ENCODE data around the gene ASGR1. TPM values are rescaled to one million over a fixed set of nuclear protein-coding genes. Genes with fewer than 3 reads are reported as not detected.

The ASGR1 gene
- total RNA-seq, 1 experiment from 2014 or later = 0.95 TPM

GRCh38 chr17:7196651-7197401, 17.7 kb upstream of the ASGR1 start:
- no peaks in the 10 kb centered on the region for H3K36me3 ChIP-seq (ENCODE audit: low read depth, low read length)
- no peak overlapping the region for H3K4me2 ChIP-seq (ENCODE audit: low read length)
- H3K4me1 ChIP-seq (ENCODE audit: insufficient read depth, low read length) = no peaks in the 10 kb centered on the region
- H3K79me2 ChIP-seq (ENCODE audit: low read length) = no peaks in the 10 kb centered on the region
- no peak overlapping the region for H3K27ac ChIP-seq (ENCODE audit: low read length)
- ATAC-seq (no peak), DNase-seq (no peak)
- H4K20me1 ChIP-seq (ENCODE audit: low read length) = no peaks in the 10 kb centered on the region
- no peaks in the 10 kb centered on the region for H3K9me2 ChIP-seq (replicated peaks; ENCODE audit: low read length)
- intact Hi-C loops (cut with micrococcal nuclease) = no loop called here
- H3K27me3 ChIP-seq (ENCODE audit: low read length) = no peaks in the 10 kb centered on the region
- no peak overlapping the region for H3K9ac ChIP-seq (ENCODE audit: low read length)
- POLR2A ChIA-PET (ENCODE audit: unreplicated experiment) = no interaction called here
- no TSS peak for BruUV-seq (replicated peaks)
- no peak overlapping the region for H3K4me3 ChIP-seq (ENCODE audit: low read length)
- CTCF ChIA-PET = no interaction called here
- no peaks in the 10 kb centered on the region for H3K9me3 ChIP-seq (ENCODE audit: low read length)
- no peak overlapping the region for H2AFZ ChIP-seq (ENCODE audit: low read length)
- TF ChIP-seq EZH2 (IDR thresholded peaks at IDR 0.05; ENCODE audit: low read length, unreplicated experiment) (no peak), CTCF (conservative IDR thresholded peaks at IDR 0.05; ENCODE audit: low read depth, low read length) (no peak), EZH2phosphoT487 (IDR thresholded peaks at IDR 0.05; ENCODE audit: borderline replicate concordance, low read length) (no peak)
- no peaks in the 10 kb centered on the region for H3F3A ChIP-seq (ENCODE audit: low read length, unreplicated experiment)

DNA sequence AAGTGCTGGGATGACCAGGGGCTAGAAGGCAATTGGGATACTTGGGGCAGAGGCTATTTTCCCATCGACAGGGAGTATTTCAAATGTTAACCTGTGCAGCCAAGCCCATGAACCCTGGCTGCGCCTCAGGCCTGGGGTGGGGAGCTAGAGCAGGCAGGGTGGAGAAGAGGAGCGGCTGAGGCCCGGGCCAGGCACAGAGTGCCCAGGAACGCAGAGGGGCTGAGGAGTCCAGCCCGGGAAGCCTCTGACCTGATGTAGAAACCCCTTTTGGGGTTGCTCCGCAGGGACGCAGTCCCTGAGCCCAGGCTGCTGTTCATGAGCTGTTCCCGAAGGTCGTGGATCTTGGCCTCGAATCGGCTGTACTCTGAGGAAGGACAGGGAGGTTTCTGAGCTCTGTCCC, 16.8 kb upstream of the ASGR1 start:
- no peaks in the 10 kb centered on the region for H4K20me1 ChIP-seq (ENCODE audit: low read length)
- H3K27me3 ChIP-seq (ENCODE audit: low read length) = no peaks in the 10 kb centered on the region
- H3K9me3 ChIP-seq (ENCODE audit: low read length) = no peaks in the 10 kb centered on the region
- TF ChIP-seq EZH2 (IDR thresholded peaks at IDR 0.05; ENCODE audit: low read length, unreplicated experiment) (no peak), EZH2phosphoT487 (IDR thresholded peaks at IDR 0.05; ENCODE audit: borderline replicate concordance, low read length) (no peak), CTCF (conservative IDR thresholded peaks at IDR 0.05; ENCODE audit: low read depth, low read length) (no peak)
- ChIA-PET CTCF (no interaction called here), POLR2A (ENCODE audit: unreplicated experiment) (no interaction called here)
- no peaks in the 10 kb centered on the region for H3K79me2 ChIP-seq (ENCODE audit: low read length)
- no peak overlapping the region for H3K4me2 ChIP-seq (ENCODE audit: low read length)
- no peak for ATAC-seq
- H3K4me1 ChIP-seq (ENCODE audit: insufficient read depth, low read length) = no peaks in the 10 kb centered on the region
- BruUV-seq (replicated peaks) = no TSS peak
- H3F3A ChIP-seq (ENCODE audit: low read length, unreplicated experiment) = no peaks in the 10 kb centered on the region
- no peak overlapping the region for H3K27ac ChIP-seq (ENCODE audit: low read length)
- no peaks in the 10 kb centered on the region for H3K36me3 ChIP-seq (ENCODE audit: low read depth, low read length)
- H2AFZ ChIP-seq (ENCODE audit: low read length) = no peak overlapping the region
- no peak overlapping the region for H3K4me3 ChIP-seq (ENCODE audit: low read length)
- intact Hi-C loops (cut with micrococcal nuclease) = no loop called here
- DNase-seq = no peak
- no peak overlapping the region for H3K9ac ChIP-seq (ENCODE audit: low read length)
- no peaks in the 10 kb centered on the region for H3K9me2 ChIP-seq (replicated peaks; ENCODE audit: low read length)

- no peak for ATAC-seq
- Histone ChIP-seq H2AFZ (ENCODE audit: low read length) (no peak overlapping the region), H3K9me2 (replicated peaks; ENCODE audit: low read length) (no peaks in the 10 kb centered on the region), H3F3A (ENCODE audit: low read length, unreplicated experiment) (no peaks in the 10 kb centered on the region), H3K4me2 (ENCODE audit: low read length) (no peak overlapping the region), H4K20me1 (ENCODE audit: low read length) (no peaks in the 10 kb centered on the region), H3K27ac (ENCODE audit: low read length) (no peak overlapping the region), H3K4me3 (ENCODE audit: low read length) (no peak overlapping the region), H3K4me1 (ENCODE audit: insufficient read depth, low read length) (no peaks in the 10 kb centered on the region), H3K79me2 (ENCODE audit: low read length) (no peaks in the 10 kb centered on the region), H3K9ac (ENCODE audit: low read length) (no peak overlapping the region), H3K27me3 (ENCODE audit: low read length) (no peaks in the 10 kb centered on the region), H3K36me3 (ENCODE audit: low read depth, low read length) (no peaks in the 10 kb centered on the region), H3K9me3 (ENCODE audit: low read length) (no peaks in the 10 kb centered on the region)
- ChIA-PET POLR2A (ENCODE audit: unreplicated experiment) (no interaction called here), CTCF (no interaction called here)
- TF ChIP-seq EZH2phosphoT487 (IDR thresholded peaks at IDR 0.05; ENCODE audit: borderline replicate concordance, low read length) = no peak
- TF ChIP-seq EZH2 (IDR thresholded peaks at IDR 0.05; ENCODE audit: low read length, unreplicated experiment) = no peak
- TF ChIP-seq CTCF (conservative IDR thresholded peaks at IDR 0.05; ENCODE audit: low read depth, low read length) = no peak
- DNase-seq = no peak
- intact Hi-C loops (cut with micrococcal nuclease) = no loop called here
- BruUV-seq (replicated peaks) = no TSS peak
Observed at GRCh38 chr17:7192271-7192937, 13.2 kb upstream of the ASGR1 start.
